SK-N-MC (cell line): Measurements from ENCODE around the gene WDR33.

Source experiments
- DNase-seq: peaks from one replicate; pipeline ENCODE4 v3.0.0-alpha.2; 2011; ENCODE audit warnings: low read depth, low spot score
- H3K27ac ChIP-seq: fragments of 200-600 bp; sonication (generic); 2 replicates; pipeline ENCODE4 v1.5.1; 2016; ENCODE audit warnings: mixed run types
- H3K36me3 ChIP-seq: fragments of 200-600 bp; sonication (generic); 2 replicates; pipeline ENCODE4 v1.6.1; 2017; ENCODE audit warnings: antibody characterized with exemption, low read length, mixed read lengths; ENCODE audit not compliant: insufficient read depth
- H3K4me3 ChIP-seq: fragments of 200-600 bp; sonication (generic); 2 replicates; pipeline ENCODE4 v1.5.1; 2016
- H3K9ac ChIP-seq: fragments of 200-600 bp; sonication (generic); 2 replicates; pipeline ENCODE4 v1.8.0; 2017; ENCODE audit warnings: mixed run types, mixed read lengths; ENCODE audit not compliant: insufficient read length
- H3K9me3 ChIP-seq: fragments of 200-600 bp; sonication (generic); 2 replicates; pipeline ENCODE4 v1.6.1; 2017; ENCODE audit warnings: low read depth, mild to moderate bottlenecking, antibody characterized with exemption, low read length, moderate library complexity, mixed read lengths
- EZH2 ChIP-seq: fragments of 200-600 bp; sonication (generic); IDR thresholded peaks from one replicate; pipeline ENCODE4 v1.6.1; 2017; ENCODE audit warnings: antibody characterized with exemption
- FOXP2 ChIP-seq: optimal IDR thresholded peaks from 2 replicates; pipeline ENCODE3; 2011; ENCODE audit warnings: mild to moderate bottlenecking, moderate library complexity; ENCODE audit not compliant: insufficient read depth; ENCODE audit errors: extremely low read length, control extremely low read depth
- POLR2AphosphoS5 ChIP-seq: IDR thresholded peaks from 2 replicates; pipeline ENCODE4 v1.6.1; 2012; ENCODE audit warnings: mild to moderate bottlenecking, low read depth, low read length, borderline replicate concordance

Gene WDR33

GRCh38 chr2:127709336-127709735, 101.6 kb downstream of the WDR33 start:
- Histone ChIP-seq H3K9me3 (no peaks in the 10 kb centered on the region), H3K27ac (peak overlapping the region; percentile 70), H3K36me3 (peaks cover 60% of the 10 kb centered on the region), H3K4me3 (no peak overlapping the region), H3K9ac (no peak overlapping the region)
- no peak for DNase-seq
- TF ChIP-seq EZH2 (no peak), POLR2AphosphoS5 (no peak), FOXP2 (no peak)

- Histone ChIP-seq H3K9me3 (no peaks in the 10 kb centered on the region), H3K4me3 (0 out of 2 replicates have a peak overlapping the region, but pooled peaks have one; percentile 14), H3K27ac (peak overlapping the region; percentile 72), H3K36me3 (peaks cover 54% of the 10 kb centered on the region), H3K9ac (no peak overlapping the region)
- TF ChIP-seq FOXP2 (no peak), POLR2AphosphoS5 (no peak), EZH2 (no peak)
- DNase-seq, result no peak
These were observed 102.9 kb downstream of the WDR33 start for GRCh38 chr2:127707890-127708648.

GRCh38 chr2:127706215-127706990, 104.6 kb downstream of the WDR33 start:
- no peak for TF ChIP-seq EZH2
- TF ChIP-seq POLR2AphosphoS5, result no peak; the same call in 1 of the 2 replicates
- no peak for TF ChIP-seq FOXP2
- Histone ChIP-seq H3K9me3 (no peaks in the 10 kb centered on the region), H3K9ac (no peak overlapping the region), H3K27ac (peak overlapping the region; percentile 88), H3K4me3 (no peak overlapping the region), H3K36me3 (peaks cover 59% of the 10 kb centered on the region)
- no peak for DNase-seq

- peaks cover 59% of the 10 kb centered on the region for H3K36me3 ChIP-seq
- H3K4me3 ChIP-seq, result peak overlapping the region; percentile 15; the same call in 1 of the 2 replicates
- H3K9me3 ChIP-seq, result no peaks in the 10 kb centered on the region
- no peak overlapping the region for H3K9ac ChIP-seq
- TF ChIP-seq FOXP2, result no peak
- TF ChIP-seq POLR2AphosphoS5, result no peak
- TF ChIP-seq EZH2, result no peak
- peak overlapping the region; percentile 88 for H3K27ac ChIP-seq
- DNase-seq, result no peak
These were observed 105.4 kb downstream of the WDR33 start for GRCh38 chr2:127705391-127706065.

GRCh38 chr2:127704641-127705390, 106.2 kb downstream of the WDR33 start:
- H3K36me3 ChIP-seq, result peaks cover 59% of the 10 kb centered on the region
- H3K9me3 ChIP-seq, result no peaks in the 10 kb centered on the region
- H3K4me3 ChIP-seq, result peak overlapping the region; percentile 15; the same call in 1 of the 2 replicates
- DNase-seq, result no peak
- H3K27ac ChIP-seq, result peak overlapping the region; percentile 88
- TF ChIP-seq EZH2 (no peak), POLR2AphosphoS5 (no peak), FOXP2 (no peak)
- H3K9ac ChIP-seq, result no peak overlapping the region

GRCh38 chr2:127703282-127703681, 107.7 kb downstream of the WDR33 start:
- H3K27ac ChIP-seq, result no peak overlapping the region
- H3K36me3 ChIP-seq, result peaks cover 45% of the 10 kb centered on the region
- TF ChIP-seq FOXP2 (no peak), POLR2AphosphoS5 (no peak), EZH2 (no peak)
- H3K4me3 ChIP-seq, result peak overlapping the region; percentile 99
- no peak for DNase-seq
- H3K9me3 ChIP-seq, result no peaks in the 10 kb centered on the region
- H3K9ac ChIP-seq, result peak overlapping the region; percentile 92

- peak overlapping the region; percentile 82 for H3K27ac ChIP-seq
- no peaks in the 10 kb centered on the region for H3K9me3 ChIP-seq
- peak overlapping the region; percentile 92 for H3K9ac ChIP-seq
- no peak for TF ChIP-seq FOXP2
- TF ChIP-seq EZH2, result no peak
- 0 out of 2 replicates have a peak, but pooled peaks have one; percentile 2 for TF ChIP-seq POLR2AphosphoS5
- DNase-seq, result no peak
- H3K4me3 ChIP-seq, result peak overlapping the region; percentile 99
- peaks cover 37% of the 10 kb centered on the region for H3K36me3 ChIP-seq
These were observed 108.5 kb downstream of the WDR33 start for GRCh38 chr2:127702395-127703009.
